DMS53 treated with DMSO at 0.1 percent for 48 hours (cell line): ENCODE measurements around the gene NKD2.

ENCODE experiments used
- DNase-seq: peaks from one replicate; lab custom pipeline; 2025; ENCODE audit not compliant: unreplicated experiment; lab: John Stamatoyannopoulos, UW

Gene NKD2

DNA sequence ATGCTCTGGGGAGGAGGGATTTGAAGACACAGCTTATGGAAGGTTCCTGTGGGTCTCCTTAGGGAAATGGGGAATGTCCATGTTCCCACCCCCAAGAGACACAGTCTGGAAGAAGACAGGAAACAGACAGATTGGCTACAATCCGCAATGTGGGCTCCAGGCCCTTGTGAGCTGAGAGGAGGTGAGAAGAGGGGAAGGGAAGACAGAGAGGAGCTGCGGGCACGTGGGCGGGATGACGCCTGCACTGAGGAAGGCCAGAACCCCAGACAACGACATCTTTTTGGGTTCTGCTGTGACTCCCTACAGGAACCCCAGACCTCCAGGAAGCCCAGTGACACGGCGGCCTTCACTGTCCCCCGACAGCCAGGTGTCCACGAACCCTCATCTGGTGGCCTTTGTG lies 29.9 kb upstream of the NKD2 start:
- no peak for DNase-seq

DNA sequence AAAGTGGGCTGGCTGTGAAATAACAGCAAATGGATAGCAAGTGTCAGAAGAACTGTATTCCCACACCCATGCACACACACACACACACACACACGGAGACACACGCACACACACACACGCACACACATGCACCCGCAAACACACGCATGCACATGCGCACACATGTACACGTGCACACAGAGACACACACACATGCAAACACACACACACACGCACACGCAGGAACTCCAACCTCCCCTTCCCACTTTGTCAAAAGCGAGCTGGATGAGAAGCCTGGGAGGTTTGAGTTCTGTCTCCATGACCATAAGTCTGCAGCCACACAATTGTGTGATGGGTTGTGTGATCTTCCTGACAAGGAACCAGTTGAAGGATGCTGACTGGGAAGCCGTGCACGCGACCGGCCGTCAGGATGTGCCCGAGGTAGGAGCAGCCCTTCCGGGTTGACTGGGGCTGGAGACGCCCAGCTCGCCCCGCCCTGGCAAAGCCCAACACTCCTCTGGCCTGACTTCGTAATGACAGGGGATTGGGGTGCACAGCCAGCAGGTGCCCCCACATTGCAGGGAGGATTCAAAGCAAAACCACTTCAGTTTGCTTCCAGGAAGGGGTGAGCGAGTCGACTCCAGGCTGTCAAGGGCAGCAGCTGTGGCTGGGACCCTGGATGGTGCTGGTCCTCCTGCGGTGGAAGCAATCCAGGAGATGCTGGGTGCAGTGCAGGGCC lies 29.3 kb upstream of the NKD2 start:
- no peak for DNase-seq

DNA sequence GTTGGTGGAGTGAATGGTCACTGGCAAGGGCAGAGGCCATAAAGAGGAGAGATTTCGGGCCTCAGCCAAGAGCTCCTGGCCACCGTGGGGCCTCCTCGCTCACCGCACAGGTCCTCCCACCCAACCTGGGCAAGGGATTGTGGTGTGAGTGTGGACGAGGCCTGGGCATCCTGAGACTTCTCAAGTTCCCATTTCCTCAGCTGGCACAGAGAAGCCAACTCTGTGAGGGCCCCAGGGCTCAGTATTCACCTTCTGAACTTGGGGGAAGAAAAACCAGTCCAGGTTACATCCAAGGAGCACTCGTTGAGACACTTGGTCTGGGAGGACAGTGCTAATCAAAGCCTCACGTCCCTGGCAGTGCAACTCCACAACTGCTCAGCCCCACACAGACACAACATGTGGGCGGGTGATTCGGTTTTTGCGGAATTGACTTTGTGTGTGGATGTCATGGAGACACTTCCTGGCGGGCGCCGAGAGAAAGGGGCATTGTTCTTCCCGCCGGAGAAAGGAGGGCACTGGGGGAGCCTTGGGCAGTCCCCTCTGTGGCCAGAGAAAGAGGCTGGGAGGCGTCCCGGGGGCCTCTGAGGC lies 28.5 kb upstream of the NKD2 start:
- no peak for DNase-seq

DNA sequence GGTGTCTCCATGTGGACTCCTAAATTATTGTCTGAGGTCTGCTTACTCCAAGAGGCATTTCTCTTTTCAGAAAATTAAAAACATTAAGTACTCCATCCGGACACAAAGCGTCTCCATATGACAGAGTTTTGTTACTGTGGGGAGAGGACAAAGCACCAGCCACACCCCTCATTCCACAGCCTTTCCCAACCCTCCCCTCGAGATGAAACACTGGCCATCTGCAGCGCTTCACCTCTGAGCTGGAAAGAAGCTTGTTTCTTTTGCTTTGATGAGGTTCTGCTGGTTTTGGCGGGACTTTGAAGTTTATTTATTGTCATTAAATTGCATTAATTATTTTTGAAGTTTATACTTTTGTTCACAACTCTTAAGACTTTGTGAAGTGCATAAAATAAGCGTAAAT lies 27.6 kb upstream of the NKD2 start:
- DNase-seq, result no peak

DNA sequence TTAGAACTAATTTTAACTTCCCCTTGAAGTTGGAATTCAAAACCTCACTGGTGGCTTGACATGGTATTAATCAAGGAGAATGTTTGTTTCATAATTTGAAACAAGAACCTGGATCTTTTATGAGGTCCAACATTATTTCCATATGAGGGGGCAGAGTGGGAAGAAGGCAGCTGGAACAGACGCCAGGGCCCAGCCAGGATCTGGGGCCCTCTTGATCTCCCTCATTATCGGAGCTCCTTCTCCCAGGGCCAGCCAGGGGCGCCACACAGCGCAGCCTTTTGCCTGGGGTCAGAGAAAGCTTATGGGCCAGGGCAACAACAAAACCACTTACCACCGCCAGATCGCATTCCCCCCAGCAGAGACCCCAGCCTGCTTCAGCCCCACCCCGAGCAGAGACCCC lies 27.1 kb upstream of the NKD2 start:
- no peak for DNase-seq

DNA sequence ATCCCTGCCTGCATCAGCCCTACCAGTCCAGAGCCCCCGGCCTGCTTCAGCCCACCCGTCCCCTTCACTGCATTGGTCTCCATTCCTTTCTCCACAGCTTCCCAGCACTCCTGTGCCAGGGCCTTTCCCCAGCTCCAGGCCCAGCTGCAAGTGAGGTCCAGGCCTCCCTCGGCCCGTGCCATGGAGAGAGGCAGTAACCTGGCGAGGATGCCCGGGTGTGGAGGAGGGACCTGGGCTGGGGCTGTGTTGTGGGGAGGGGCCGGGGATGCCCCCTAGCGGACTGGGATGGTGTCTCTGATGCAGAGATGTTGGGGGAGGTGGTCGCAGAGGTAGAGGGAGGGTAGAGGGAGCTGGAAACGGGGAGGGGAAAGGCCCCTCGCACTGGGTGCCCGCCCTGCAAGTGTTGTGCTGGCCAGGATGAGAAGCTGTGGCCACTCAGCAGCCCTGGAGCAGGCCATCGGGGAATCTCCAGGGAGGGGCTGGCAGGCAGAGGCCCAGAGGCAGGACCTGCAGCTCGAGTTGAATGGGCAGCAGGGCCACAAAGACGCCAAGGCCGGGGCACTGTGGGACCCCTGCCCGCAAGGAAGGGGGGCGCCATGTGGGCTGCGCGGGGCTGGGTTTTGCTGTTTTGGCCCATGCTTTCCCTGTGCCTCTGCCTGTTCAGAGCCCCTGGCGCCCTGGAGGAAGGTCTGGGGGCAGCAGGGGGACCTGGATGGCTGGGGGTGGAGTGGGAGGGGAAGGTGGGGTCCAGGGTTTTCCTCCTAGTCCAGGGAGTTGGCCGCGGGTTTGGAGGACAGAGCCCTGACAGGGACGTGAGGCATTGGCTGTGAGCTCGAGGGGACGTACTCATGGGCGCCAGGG lies 26.0 kb upstream of the NKD2 start:
- DNase-seq, result no peak

DNA sequence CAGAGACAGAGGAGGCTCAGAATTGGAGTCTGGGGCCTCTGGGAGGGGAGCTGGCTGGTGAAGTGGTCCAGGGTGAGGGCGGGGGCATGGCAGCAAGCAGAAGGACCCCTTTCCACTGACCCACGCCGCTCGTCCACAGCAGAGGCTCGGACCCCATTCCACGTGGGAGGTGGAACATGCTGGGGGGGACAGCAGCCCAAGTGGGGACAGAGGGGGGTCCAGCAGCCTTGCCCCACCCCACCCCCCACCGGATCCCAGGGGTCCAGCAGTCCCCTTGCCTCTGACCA lies 25.4 kb upstream of the NKD2 start:
- no peak for DNase-seq

DNA sequence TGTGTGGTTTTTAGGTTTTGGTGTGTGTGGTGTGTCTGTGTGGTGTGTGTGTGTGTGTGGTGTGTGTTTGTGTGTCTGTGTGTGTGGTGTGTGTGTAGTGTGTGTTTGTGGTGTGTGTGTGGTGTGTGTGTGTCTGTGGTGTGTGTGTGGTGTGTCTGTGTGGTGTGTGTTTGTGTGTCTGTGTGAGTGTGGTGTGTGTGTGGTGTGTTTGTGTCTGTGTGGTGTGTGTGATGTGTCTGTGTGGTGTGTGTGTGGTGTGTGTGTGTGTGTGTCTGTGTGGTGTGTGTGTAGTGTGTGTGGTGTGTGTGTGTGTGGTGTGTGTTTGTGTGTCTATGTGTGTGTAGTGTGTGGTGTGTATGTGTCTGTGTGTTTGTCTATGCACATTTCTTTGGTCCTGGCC lies 25.0 kb upstream of the NKD2 start:
- DNase-seq, result no peak

DNA sequence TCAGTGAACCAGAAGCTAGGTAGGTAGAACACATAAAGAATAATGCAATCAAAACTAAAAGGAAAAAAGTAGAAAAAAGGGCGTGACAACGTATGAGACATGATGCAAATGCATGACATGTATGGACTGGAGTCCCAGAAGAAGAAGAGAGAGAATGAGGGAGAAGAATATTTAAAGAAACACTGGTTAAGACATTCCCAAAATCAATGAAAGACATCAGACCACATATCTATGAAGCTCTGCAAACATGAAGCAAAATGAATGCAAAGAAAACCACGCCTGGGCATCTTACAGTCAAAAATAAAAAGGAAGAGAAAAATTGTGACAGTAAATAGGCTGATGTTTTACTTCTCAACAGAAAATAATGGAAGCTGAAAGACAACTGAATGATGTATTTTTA lies 23.8 kb upstream of the NKD2 start:
- DNase-seq, result no peak

DNA sequence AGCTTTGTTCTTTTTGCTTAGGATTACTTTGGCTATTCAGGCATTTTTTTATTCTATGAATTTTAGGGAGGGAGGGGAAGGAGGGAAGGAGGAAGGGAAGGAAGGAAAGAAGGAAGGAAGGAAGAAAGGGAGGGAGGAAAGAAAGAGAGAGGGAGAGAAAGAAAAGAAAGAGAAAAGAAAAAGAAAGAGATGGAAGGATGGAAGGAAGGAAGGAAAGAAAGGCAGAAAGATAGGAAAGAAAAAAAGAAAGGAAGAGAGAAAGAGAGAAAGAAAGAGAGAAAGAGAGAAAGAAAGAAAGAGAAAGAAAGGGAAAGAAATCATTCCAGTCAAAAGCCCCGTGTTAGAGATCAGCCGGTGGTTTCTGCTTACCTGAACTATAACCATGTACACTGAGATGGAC lies 20.8 kb upstream of the NKD2 start:
- no peak for DNase-seq

DNA sequence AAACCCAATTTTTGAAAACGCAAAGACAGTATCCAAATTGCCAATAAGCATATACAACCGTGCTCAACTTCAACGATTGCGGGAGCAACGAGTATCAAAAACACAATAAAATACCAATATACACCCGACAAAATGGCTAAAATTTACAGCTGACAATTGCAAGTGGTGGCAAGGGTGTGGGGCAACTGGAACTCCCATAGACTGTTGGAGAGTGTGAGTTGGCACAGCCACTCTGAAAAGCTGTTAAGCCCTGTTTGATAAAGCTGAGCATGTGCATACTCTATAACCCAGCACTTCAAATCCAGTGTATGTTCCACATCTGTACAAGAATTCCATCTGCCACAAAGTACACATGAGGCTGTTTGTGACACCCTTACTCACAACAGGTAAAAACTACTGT lies 20.3 kb upstream of the NKD2 start:
- no peak for DNase-seq

DNA sequence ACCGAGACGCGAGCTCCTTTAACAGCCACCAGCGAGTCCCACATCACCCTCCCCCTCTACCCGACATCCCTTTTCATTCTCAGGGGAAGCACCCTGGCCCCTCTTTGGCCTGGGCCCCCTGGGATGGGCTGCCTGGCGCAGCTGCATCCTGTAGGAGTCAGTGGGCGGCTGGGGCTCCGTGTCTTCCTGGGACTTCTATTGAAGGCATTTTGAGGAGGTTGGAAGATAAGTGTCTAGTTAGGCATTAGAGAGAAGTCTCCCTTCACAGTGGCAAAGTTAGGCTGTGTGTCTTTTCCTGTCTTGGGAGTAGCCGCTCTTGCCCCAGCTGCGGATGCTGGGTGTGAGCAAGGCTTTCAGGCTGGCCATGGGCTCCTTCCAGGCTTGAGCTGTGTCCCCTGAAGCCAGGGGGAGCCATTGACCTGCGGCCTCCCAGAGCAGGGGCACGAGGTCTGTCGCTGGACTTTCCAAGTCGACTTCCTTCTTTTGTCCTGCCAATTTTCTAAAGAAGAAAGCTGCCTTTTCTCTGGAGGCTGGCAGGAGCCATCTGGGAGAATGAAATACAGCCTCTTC lies 18.6 kb upstream of the NKD2 start:
- no peak for DNase-seq

DNA sequence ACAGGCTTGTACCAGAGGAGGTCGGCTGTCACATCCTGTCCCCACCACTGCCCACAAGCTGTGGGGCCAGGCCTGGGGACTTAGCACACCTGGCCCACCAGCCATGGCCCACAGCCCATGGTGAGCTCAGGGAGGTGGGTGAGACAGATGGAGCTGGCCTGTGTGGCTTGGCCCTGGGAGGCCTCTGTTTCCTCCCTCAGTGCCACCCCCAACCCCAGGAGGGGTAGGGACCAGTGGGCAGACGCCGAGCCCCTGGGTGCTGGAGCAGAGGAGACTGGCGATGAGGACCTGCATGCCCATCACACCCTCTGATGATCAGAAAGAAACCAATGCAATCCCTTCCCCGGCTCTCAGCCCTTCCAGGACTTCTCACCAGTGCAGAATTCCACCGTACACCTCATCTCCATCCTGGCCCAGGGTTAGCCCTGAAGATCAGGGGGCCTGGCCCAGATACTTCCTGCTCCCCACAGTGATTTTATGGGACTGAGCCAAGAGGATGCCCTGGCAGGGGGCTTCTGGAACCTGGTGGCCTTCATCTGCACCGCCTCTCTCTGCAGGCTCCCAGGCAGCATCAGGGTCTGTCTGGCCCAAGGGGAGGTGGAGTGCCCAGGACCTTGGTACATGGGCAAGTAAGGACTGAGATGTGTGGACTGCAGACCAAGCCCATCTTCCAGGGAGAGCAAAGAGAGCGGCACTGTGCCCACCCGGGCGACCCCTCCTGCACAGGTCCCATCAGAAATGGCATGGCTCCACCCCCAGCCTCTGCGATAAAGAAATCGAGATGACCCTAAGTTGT lies 16.9 kb upstream of the NKD2 start:
- no peak for DNase-seq

DNA sequence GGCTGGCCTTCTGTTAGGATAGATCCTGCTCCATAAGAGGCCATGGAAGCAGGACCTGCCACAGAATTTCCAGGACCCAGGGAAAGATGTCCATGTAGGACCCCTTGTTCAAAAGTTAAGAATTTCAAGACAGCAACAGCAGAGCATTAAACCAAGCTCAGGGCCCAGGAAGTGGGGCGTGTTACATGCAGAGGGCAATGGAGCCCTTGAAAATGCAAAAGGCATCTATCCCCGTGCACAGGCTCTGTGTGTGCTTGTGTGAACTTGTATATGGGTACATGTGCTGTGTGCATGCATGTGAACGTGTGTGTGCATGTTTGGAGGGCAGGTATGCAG lies 14.4 kb upstream of the NKD2 start:
- DNase-seq, result no peak

DNA sequence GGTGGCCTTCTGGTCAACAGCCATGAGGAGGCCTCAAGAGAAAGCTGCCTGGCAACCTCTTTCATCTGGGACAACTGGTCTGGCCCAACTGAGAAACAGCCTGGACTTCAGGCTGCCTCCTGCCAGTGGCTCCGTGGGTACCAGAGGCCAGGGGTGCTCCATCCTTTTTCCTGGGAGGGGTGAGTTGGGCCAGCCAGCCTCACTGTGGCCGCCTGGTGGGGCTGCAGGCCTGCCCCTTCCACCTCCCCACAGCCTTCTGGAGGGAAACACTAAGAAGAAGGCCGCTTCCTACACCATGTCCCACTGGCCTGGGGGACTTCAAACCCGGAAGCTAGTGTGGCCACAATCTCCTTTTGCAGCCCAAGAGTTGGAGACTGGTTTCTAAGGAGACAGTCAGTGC lies 13.8 kb upstream of the NKD2 start:
- DNase-seq, result no peak

DNA sequence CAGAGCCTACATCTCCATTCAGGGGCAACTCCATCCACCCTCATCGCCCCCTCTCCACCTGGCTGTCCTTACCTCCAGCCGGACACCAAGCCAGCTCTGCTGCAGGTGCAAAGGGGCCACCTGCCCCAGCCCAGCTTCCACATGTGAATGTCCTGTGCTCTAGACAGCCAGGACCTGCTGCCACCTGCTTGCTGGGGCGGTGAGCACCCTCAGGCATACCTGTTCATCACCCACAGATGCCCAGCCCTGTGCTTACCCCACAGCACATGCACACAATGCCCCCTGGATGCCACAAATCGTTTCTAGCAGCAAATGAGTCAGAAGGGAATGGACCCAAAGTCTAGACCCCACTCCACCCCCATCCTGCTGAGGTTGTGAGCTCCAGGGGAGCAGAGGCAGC lies 13.3 kb upstream of the NKD2 start:
- DNase-seq, result no peak

DNA sequence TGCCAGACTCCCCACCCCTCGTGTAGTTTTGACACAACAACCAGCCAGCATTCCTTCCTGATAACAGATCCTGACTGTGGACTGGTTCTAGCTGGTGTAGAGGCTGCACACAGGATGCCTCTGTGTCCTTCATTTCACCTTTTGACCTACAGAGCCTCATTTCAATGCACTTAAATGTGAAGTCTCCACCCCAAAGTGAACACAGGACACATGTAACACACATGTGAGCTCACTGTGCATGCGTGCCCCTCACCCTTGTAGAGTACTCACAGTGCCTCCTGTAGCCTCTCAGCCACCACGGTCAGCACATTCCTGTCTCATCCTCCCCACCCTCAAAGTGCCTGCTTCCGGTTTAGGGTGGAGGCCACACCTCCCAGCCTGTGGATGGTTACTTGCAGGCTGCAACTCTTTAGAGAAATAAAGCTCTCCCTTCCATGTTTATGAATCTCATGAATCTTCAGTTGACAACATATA lies 11.6 kb upstream of the NKD2 start:
- no peak for DNase-seq

DNA sequence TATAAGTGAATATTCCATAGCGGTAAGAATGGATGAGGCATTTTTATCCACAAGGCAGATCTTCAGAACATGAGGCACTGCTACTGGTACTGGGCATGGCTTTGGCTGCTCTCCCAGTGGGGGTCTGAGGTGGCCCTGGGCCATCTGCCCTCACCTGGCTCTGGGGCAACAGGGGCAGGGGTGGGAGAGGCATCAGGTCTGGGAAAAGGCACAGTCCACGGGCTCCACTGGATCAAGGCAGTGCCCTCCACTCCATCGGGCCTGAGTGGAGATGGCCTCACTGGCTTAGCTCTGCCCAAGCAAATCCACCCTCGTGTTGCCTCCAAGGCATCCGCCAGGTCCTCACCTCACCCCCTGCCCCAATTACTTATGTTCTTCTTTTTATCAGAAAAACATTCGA lies 10.9 kb upstream of the NKD2 start:
- DNase-seq, result no peak

DNA sequence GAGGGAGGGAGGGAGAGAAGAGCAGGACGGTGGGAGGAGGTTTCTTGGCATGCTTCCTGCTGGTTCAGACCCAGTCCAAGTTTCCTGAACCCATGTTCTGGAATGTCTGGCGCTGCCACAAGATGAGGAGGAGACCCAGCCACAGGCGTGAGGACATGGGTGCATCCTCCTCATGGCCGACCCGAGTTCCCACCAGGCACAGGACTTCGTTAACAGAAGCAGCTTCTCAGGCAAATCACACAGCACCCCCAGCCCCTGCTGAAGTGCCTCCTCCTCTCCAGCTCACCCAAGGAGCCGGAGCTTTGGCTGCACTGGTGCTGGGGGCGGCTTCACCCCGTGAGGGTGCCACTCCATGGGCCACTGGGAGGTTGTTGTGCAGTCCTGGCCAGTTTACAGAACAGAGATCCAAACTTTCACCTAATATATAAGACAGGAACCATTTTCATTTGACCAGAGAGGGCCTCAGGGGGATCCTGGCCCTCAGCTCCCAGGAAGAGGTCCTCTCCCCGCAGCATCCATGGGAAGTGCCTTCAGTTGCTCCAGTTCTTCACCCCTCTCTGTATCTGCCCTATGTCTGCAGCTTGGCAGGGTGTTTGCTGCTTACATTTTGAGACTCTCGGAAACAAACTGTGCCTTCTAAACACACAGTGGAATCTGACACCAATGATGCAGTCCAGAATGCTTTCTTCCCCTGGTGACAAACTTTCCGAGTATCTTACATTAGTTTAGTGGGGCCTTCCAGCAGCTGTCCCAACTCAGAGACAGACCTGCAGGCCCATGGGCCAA lies 10.2 kb upstream of the NKD2 start:
- DNase-seq, result no peak

DNA sequence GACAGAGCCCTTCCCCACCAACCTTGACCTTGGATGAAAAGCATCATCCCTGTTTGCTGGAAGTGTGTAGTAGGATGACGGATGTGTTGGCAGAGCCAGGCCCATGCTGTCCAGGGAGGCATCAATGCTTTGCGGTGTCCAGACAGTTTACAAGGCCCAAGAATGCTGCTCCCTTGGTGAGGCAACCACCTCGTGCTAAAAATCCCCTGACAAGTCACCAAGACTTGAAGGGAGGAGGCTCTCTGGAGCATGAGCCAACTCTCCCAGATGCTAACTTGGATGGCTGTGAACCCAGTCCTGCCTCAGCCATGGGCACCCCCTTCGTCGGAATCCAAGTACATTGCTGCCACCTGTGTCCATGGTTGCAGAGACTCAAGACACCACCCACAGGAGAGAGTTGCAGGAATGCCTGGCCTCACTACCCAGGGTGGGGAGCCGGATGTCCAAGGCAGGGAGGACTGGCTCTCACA lies 9.5 kb upstream of the NKD2 start:
- DNase-seq, result no peak

DNA sequence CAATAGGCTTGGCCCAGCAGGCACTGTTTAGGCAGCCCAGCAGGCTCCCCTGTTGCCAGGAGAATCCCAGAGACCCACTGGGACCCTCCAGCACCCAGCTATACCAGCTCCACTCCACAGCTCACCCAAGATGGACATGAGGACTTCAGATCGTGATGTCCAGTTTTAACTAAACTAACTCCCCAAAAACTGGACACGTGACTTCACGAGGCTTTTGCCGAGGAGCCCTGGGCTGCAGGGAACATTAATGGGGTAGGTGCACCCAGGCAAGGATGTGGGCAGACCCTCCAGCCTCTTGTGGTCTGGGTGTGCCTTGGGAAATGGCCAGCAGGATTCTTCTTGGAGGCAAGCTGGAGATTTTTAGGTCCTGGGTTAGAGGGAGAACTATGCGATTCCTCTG lies 8.9 kb upstream of the NKD2 start:
- DNase-seq, result no peak
